Hippocampal formation (tissue), 2 donors: Measurements from ENCODE around the gene PLA2G15.

Experiments used
- DNase-seq, 2 donors: peaks; one replicate each; lab custom pipeline; 2025; lab: John Stamatoyannopoulos, UW

PLA2G15 gene

GRCh38 chr16:68298907-68299561 is 53.9 kb downstream of the PLA2G15 start:
- DNase-seq: no peak

- peak in 1 of 2 donors; percentile 18 for DNase-seq
These were observed 54.6 kb downstream of the PLA2G15 start for GRCh38 chr16:68299571-68300453.

- no peak for DNase-seq
These were observed 55.7 kb downstream of the PLA2G15 start for GRCh38 chr16:68300734-68301459.

GRCh38 chr16:68306633-68307032 is 61.5 kb downstream of the PLA2G15 start:
- DNase-seq: no peak

- DNase-seq: no peak
These were observed 64.6 kb downstream of the PLA2G15 start for GRCh38 chr16:68309799-68310198.

- no peak for DNase-seq
These were observed 65.2 kb downstream of the PLA2G15 start for GRCh38 chr16:68310437-68310773.
